ENCODE measurements around the gene BTBD17. TPM values are rescaled to one million over a fixed set of nuclear protein-coding genes. Genes with fewer than 3 reads are reported as not detected.

BTBD17 gene
- total and polyA plus RNA-seq, 10 of the 15 experiments (the other 5 are each of a cell fraction or from before 2014, with no cell fraction given): not detected

- Histone ChIP-seq H4K20me1 (ENCODE audit: control insufficient read depth, insufficient read depth) (no peaks in the 10 kb centered on the region), H3K9me3 (replicated peaks; ENCODE audit: control insufficient read depth, insufficient read depth, low read length) (no peaks in the 10 kb centered on the region), H3K27ac (ENCODE audit: control insufficient read depth, insufficient read depth) (no peak overlapping the region), H3K36me3 (ENCODE audit: control insufficient read depth in 2 of 2, insufficient read depth in 2 of 2, low read length in 1 of 2) (no peaks in the 10 kb centered on the region), H3K9ac (ENCODE audit: control insufficient read depth, insufficient read depth, low read length) (no peak overlapping the region), H2AFZ (ENCODE audit: control insufficient read depth, low read depth, low read length) (no peak overlapping the region), H3K4me1 (ENCODE audit: control insufficient read depth, insufficient read depth, low read length) (no peaks in the 10 kb centered on the region), H3K79me2 (ENCODE audit: control insufficient read depth, insufficient read depth, low read length) (no peaks in the 10 kb centered on the region), H3K4me2 (ENCODE audit: control insufficient read depth, insufficient read depth) (no peak overlapping the region), H3K4me3 (no peak overlapping the region), H3K27me3 (replicated peaks in 1 of 2; ENCODE audit: control insufficient read depth in 2 of 2, insufficient read depth in 2 of 2, low read length in 1 of 2) (peaks cover 4% of the 10 kb centered on the region in 2 experiments; a peak in 3 of 4 replicates)
- ChIA-PET RAD21 (ENCODE audit: unreplicated experiment) (no interaction called here), SMC1A (ENCODE audit: uncharacterized antibody, unreplicated experiment) (no interaction called here), CTCF (interaction anchor here (0.8 kb wide), 1 partner anchor 9 kb away, joined by 3 read pairs; no protein-coding TSS in a partner anchor), POLR2A (no interaction called here)
- intact Hi-C loops (cut with micrococcal nuclease; ENCODE audit: unreplicated experiment): no loop called here
- no TSS peak for BruUV-seq (replicated peaks)
- no peak for ATAC-seq
- no peak for DNase-seq (ENCODE audit: low read depth, low spot score)
- 67% methylated on average over 3 of the region's 3 CpGs for WGBS (ENCODE audit: insufficient coverage, insufficient replicate concordance, low lambda C conversion rate, missing lambda C conversion rate)
- TF ChIP-seq RELA (IDR thresholded peaks at IDR 0.05; ENCODE audit: borderline replicate concordance, partially characterized antibody): no peak
- no peak for TF ChIP-seq ZBTB40 (IDR thresholded peaks at IDR 0.05; ENCODE audit: borderline replicate concordance)
- TF ChIP-seq TCF12 (IDR thresholded peaks at IDR 0.05; ENCODE audit: low read depth, low read length): no peak
- no peak for TF ChIP-seq HDGF (IDR thresholded peaks at IDR 0.05)
- no peak for TF ChIP-seq IKZF2 (IDR thresholded peaks at IDR 0.05)
- no peak for TF ChIP-seq PKNOX1 (IDR thresholded peaks at IDR 0.05)
- TF ChIP-seq ZNF384 (IDR thresholded peaks at IDR 0.05; ENCODE audit: borderline replicate concordance, low read depth, low read length): no peak
- TF ChIP-seq SIX5 (IDR thresholded peaks at IDR 0.05; ENCODE audit: low read depth, low read length, severe bottlenecking): no peak
- TF ChIP-seq NFIC (IDR thresholded peaks at IDR 0.05; ENCODE audit: low read depth, low read length): no peak
- FAIRE-seq: no peak
- in situ Hi-C loops (cut with MboI): no loop called here
Measured at GRCh38 chr17:74328487-74328886, 33.2 kb downstream of the BTBD17 start.

All from GM12878 (cell line).